Liver (tissue), 9 donors: ENCODE data around the gene TM9SF1. TPM values are rescaled to one million over a fixed set of nuclear protein-coding genes. Genes with fewer than 3 reads are reported as not detected.

Experiments
- DNase-seq: peaks from one replicate; pipeline ENCODE4 v3.0.0-alpha.2; 2017; ENCODE audit warnings: low spot score
- H3K27ac ChIP-seq, 2 donors: one replicate each; pipeline ENCODE4 v1.7.0; 2013; ENCODE audit warnings: inconsistent platforms in 2 of 2, low read length in 2 of 2, control low read depth in 1 of 2, low read depth in 1 of 2, mild to moderate bottlenecking in 1 of 2
- H3K27me3 ChIP-seq, 4 donors: one replicate each; pipeline versions ENCODE4 v1.6.1 to v1.7.0; 2013; ENCODE audit warnings: low read length in 3 of 4, inconsistent platforms in 1 of 4, mild to moderate bottlenecking in 1 of 4, moderate library complexity in 1 of 4; ENCODE audit not compliant: control insufficient read depth in 4 of 4, insufficient read depth in 4 of 4
- H3K36me3 ChIP-seq, 4 donors: one replicate each; pipeline versions ENCODE4 v1.6.1 to v1.7.0; 2013; ENCODE audit warnings: low read length in 3 of 4, mild to moderate bottlenecking in 3 of 4, low read depth in 1 of 4, moderate library complexity in 1 of 4; ENCODE audit not compliant: control insufficient read depth in 4 of 4, insufficient read depth in 3 of 4
- H3K4me1 ChIP-seq, 4 donors: one replicate each; pipeline versions ENCODE4 v1.6.1 to v1.7.0; 2013; ENCODE audit warnings: low read length in 3 of 4, mild to moderate bottlenecking in 3 of 4, moderate library complexity in 1 of 4; ENCODE audit not compliant: control insufficient read depth in 4 of 4, insufficient read depth in 4 of 4
- H3K4me3 ChIP-seq, 3 donors: one replicate each; pipeline versions ENCODE4 v1.6.1 to v1.7.0; 2013; ENCODE audit warnings: low read length in 3 of 3, control low read depth in 1 of 3, low read depth in 1 of 3, mild to moderate bottlenecking in 1 of 3
- H3K9ac ChIP-seq, 2 donors: one replicate each; pipeline ENCODE4 v1.7.0; 2013; ENCODE audit warnings: low read length in 2 of 2, mild to moderate bottlenecking in 2 of 2, moderate library complexity in 2 of 2, control low read depth in 1 of 2, low read depth in 1 of 2
- H3K9me3 ChIP-seq, 4 donors: one replicate each; pipeline versions ENCODE4 v1.6.1 to v1.7.0; 2013; ENCODE audit warnings: low read length in 3 of 4; ENCODE audit not compliant: control insufficient read depth in 4 of 4
- ATF3 ChIP-seq: IDR thresholded peaks from 2 replicates; pipeline ENCODE4 v1.6.1; 2016; ENCODE audit warnings: antibody characterized with exemption
- CTCF ChIP-seq: fragments of 150-350 bp; IDR thresholded peaks from 2 replicates; pipeline ENCODE4 v1.5.1; 2017; ENCODE audit warnings: improper control_type of control experiment, low read depth, low read length; ENCODE audit not compliant: missing input control
- FOXA1 ChIP-seq: IDR thresholded peaks from 2 replicates; pipeline ENCODE4 v1.6.1; 2016; ENCODE audit warnings: antibody characterized with exemption
- FOXA2 ChIP-seq: IDR thresholded peaks from 2 replicates; pipeline ENCODE4 v1.6.1; 2016; ENCODE audit warnings: antibody characterized with exemption
- GABPA ChIP-seq, 2 donors: IDR thresholded peaks in 1 of 2; conservative IDR thresholded peaks in 1 of 2; 2 replicates each; pipeline ENCODE4 v1.6.1; 2016; ENCODE audit warnings: antibody characterized with exemption in 2 of 2, mild to moderate bottlenecking in 1 of 2, moderate library complexity in 1 of 2
- HNF4G ChIP-seq: IDR thresholded peaks from 2 replicates; pipeline ENCODE4 v1.6.1; 2016; ENCODE audit warnings: antibody characterized with exemption
- JUND ChIP-seq, 2 donors: IDR thresholded peaks; 2 replicates each; pipeline ENCODE4 v1.6.1; 2016; ENCODE audit warnings: antibody characterized with exemption in 2 of 2
- MAX ChIP-seq: IDR thresholded peaks from 2 replicates; pipeline ENCODE4 v1.6.1; 2016; ENCODE audit warnings: antibody characterized with exemption
- NR2F2 ChIP-seq: IDR thresholded peaks from 2 replicates; pipeline ENCODE4 v1.6.1; 2016; ENCODE audit warnings: antibody characterized with exemption
- RAD21 ChIP-seq, 2 donors: IDR thresholded peaks; 2 replicates each; pipeline ENCODE4 v1.6.1; 2016; ENCODE audit warnings: antibody characterized with exemption in 2 of 2, mild to moderate bottlenecking in 2 of 2
- REST ChIP-seq: IDR thresholded peaks from 2 replicates; pipeline ENCODE4 v1.6.1; 2016; ENCODE audit warnings: antibody characterized with exemption, mild to moderate bottlenecking
- ZBTB33 ChIP-seq: IDR thresholded peaks from 2 replicates; pipeline ENCODE4 v1.6.1; 2016; ENCODE audit warnings: antibody characterized with exemption
- WGBS: extraction: QIAGEN DNeasy Blood & Tissue Kit; methylation state at CpG from one replicate; pipeline ENCODE4 v1.1.7; 2013; 5-methylcytosine and 5-hydroxymethylcytosine counted together
- polyA plus RNA-seq, 2 donors: library from polyadenylated mRNA; stranded (reverse) in 1 of 2; unstranded in 1 of 2; fragments of 200-250 nt in 1 of 2; fragments of >200 nt in 1 of 2; fragmentation: Nextera tagmentation in 1 of 2; extraction: Ambion mirVana in 1 of 2; gene quantifications; one replicate each; pipeline versions ENCODE4 v1.2.1 to v1.2.3, GENCODE V29; 2013 to 2015
- total RNA-seq, 2 donors: library from RNA; depleted of rRNA; stranded (reverse); fragments of >200 nt; gene quantifications; one replicate each; pipeline ENCODE4 v1.2.3, GENCODE V29; 2014
- donor health status: healthy.
- donor health status: healthy.
- donor health status: healthy.
- donor health status: healthy.
- donor health status: healthy.

Gene TM9SF1
- total and polyA plus RNA-seq, 4 donors = 27.5 to 76.2 (median 38.5) TPM

- Histone ChIP-seq H3K36me3 (peaks cover 10 to 49% (median 19%) of the 10 kb centered on the region in 4 donors), H3K27ac (no peak overlapping the region), H3K4me1 (peaks cover 5 to 19% (median 10%) of the 10 kb centered on the region in 4 donors), H3K9me3 (no peaks in the 10 kb centered on the region), H3K4me3 (peak overlapping the region in 1 of 3 donors; percentile 85), H3K9ac (no peak overlapping the region), H3K27me3 (no peaks in the 10 kb centered on the region)
- 87% methylated on average over 2 of the region's 2 CpGs for WGBS
- TF ChIP-seq FOXA2 = no peak
- no peak for TF ChIP-seq FOXA1
- TF ChIP-seq RAD21 (IDR thresholded peaks at IDR 0.05) = no peak
- no peak for TF ChIP-seq CTCF
- TF ChIP-seq JUND (IDR thresholded peaks at IDR 0.05) = no peak
- no peak for DNase-seq
Observed at GRCh38 chr14:24187539-24187915, 7.7 kb downstream of the TM9SF1 start.

GRCh38 chr14:24186831-24187538, 8.3 kb downstream of the TM9SF1 start:
- Histone ChIP-seq H3K36me3 (peaks cover 10 to 50% (median 19%) of the 10 kb centered on the region in 4 donors), H3K4me1 (peaks cover 5 to 19% (median 10%) of the 10 kb centered on the region in 4 donors), H3K4me3 (no peak overlapping the region), H3K9ac (no peak overlapping the region), H3K27me3 (no peaks in the 10 kb centered on the region), H3K27ac (no peak overlapping the region), H3K9me3 (no peaks in the 10 kb centered on the region)
- TF ChIP-seq ATF3 (no peak), FOXA1 (no peak), NR2F2 (no peak), MAX (no peak), ZBTB33 (no peak), REST (no peak), GABPA (IDR thresholded peaks at IDR 0.05 in 1 of 2, conservative IDR thresholded peaks at IDR 0.05 in 1 of 2) (no peak), CTCF (no peak), HNF4G (no peak)
- no peak for DNase-seq
- 95% methylated on average over 10 of the region's 10 CpGs for WGBS
